DOHH2 (cell line): ENCODE data around the gene MYBPH.

Source experiments
- H3F3A ChIP-seq: fragments of 200-600 bp; sonication (generic), shearing (Covaris generic); 2 replicates; pipeline ENCODE4 v1.6.0; 2016; ENCODE audit warnings: antibody characterized with exemption, mild to moderate bottlenecking; ENCODE audit not compliant: control insufficient read depth, insufficient read depth
- H3K27ac ChIP-seq: fragments of 200-600 bp; sonication (generic); 2 replicates; pipeline ENCODE4 v1.5.1; 2014; ENCODE audit warnings: low read depth, mild to moderate bottlenecking, low read length, moderate library complexity
- H3K27me3 ChIP-seq: fragments of 200-600 bp; sonication (generic); 2 replicates; pipeline ENCODE4 v1.6.1; 2014; ENCODE audit warnings: mild to moderate bottlenecking, low read length, mixed read lengths; ENCODE audit not compliant: control insufficient read depth
- H3K36me3 ChIP-seq: fragments of 200-600 bp; sonication (generic); 2 replicates; pipeline ENCODE4 v1.6.1; 2014; ENCODE audit warnings: mild to moderate bottlenecking, low read length, moderate library complexity, mixed read lengths; ENCODE audit not compliant: control insufficient read depth
- H3K4me1 ChIP-seq: fragments of 200-600 bp; sonication (generic); 2 replicates; pipeline ENCODE4 v1.6.1; 2014; ENCODE audit warnings: mild to moderate bottlenecking, low read length, mixed read lengths; ENCODE audit not compliant: control insufficient read depth
- H3K4me2 ChIP-seq: fragments of 200-600 bp; sonication (generic); 2 replicates; pipeline ENCODE4 v1.6.0; 2014; ENCODE audit warnings: mild to moderate bottlenecking, low read length, moderate library complexity
- H3K4me3 ChIP-seq: fragments of 200-600 bp; sonication (generic); 2 replicates; pipeline ENCODE4 v1.5.1; 2014; ENCODE audit warnings: mild to moderate bottlenecking, low read length, mixed read lengths
- H3K79me2 ChIP-seq: fragments of 200-600 bp; sonication (generic); 2 replicates; pipeline ENCODE4 v1.6.1; 2014; ENCODE audit warnings: mild to moderate bottlenecking, low read length, mixed read lengths; ENCODE audit not compliant: control insufficient read depth
- H3K9me2 ChIP-seq: fragments of 200-600 bp; sonication (generic); replicated peaks from 2 replicates; pipeline ENCODE4 v1.6.1; 2014; ENCODE audit warnings: mild to moderate bottlenecking, low read length, mixed read lengths; ENCODE audit not compliant: control insufficient read depth
- H3K9me3 ChIP-seq: fragments of 200-600 bp; sonication (generic); 2 replicates; pipeline ENCODE4 v1.6.1; 2014; ENCODE audit warnings: antibody characterized with exemption, low read length, mixed read lengths; ENCODE audit not compliant: control insufficient read depth, insufficient read depth
- H4K20me1 ChIP-seq: fragments of 200-600 bp; sonication (generic); 2 replicates; pipeline ENCODE4 v1.6.0; 2014; ENCODE audit warnings: low read depth, mild to moderate bottlenecking, antibody characterized with exemption, low read length, moderate library complexity; ENCODE audit not compliant: control insufficient read depth, insufficient read depth
- EZH2phosphoT487 ChIP-seq: fragments of 200-600 bp; sonication (generic); IDR thresholded peaks from 2 replicates; pipeline ENCODE4 v1.6.1; 2017; ENCODE audit warnings: borderline replicate concordance, mild to moderate bottlenecking, antibody characterized with exemption, low read length, moderate library complexity, mixed read lengths
- TF ChIP-seq, protein P1 (sequence below): fragments of 200-600 bp; sonication (generic); IDR thresholded peaks from one replicate; pipeline ENCODE4 v1.5.1; 2014; ENCODE audit warnings: antibody characterized with exemption, mild to moderate bottlenecking, low read depth, low read length; ENCODE audit not compliant: poor library complexity, severe bottlenecking

Gene MYBPH

DNA sequence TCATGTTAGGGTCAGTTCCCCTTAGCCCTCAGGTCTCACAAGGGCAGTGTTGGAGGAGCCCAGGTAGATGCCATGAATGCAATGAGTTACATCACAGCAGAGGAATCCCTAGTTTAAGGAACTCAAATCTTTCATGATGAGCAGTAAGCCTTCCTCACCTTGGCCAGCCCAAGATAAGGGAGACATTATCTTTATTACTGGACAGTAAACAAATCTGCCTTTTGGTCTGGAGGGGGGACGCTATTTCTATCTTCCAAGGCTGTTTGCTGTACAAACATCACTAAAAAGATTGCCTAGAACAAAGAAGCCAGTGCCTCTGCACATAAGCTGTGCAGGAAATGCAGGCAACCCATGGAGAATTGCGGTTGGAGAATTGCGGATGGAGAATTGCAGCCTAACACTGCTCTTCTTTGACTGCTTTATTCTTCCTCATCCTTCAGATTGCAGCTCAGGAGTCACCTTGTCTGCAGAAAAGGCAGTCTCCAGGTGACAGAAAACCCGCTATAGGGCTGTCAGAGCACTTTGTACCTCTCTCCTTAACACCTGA is 13.1 kb upstream of the MYBPH start:
- no peaks in the 10 kb centered on the region for H3K9me3 ChIP-seq
- no peaks in the 10 kb centered on the region for H3K9me2 ChIP-seq
- no peaks in the 10 kb centered on the region for H3F3A ChIP-seq
- no peak overlapping the region for H3K4me2 ChIP-seq
- H4K20me1 ChIP-seq, result no peaks in the 10 kb centered on the region
- no peaks in the 10 kb centered on the region for H3K4me1 ChIP-seq
- H3K27ac ChIP-seq, result no peak overlapping the region
- no peaks in the 10 kb centered on the region for H3K36me3 ChIP-seq
- no peaks in the 10 kb centered on the region for H3K79me2 ChIP-seq
- TF ChIP-seq, protein P1, sequence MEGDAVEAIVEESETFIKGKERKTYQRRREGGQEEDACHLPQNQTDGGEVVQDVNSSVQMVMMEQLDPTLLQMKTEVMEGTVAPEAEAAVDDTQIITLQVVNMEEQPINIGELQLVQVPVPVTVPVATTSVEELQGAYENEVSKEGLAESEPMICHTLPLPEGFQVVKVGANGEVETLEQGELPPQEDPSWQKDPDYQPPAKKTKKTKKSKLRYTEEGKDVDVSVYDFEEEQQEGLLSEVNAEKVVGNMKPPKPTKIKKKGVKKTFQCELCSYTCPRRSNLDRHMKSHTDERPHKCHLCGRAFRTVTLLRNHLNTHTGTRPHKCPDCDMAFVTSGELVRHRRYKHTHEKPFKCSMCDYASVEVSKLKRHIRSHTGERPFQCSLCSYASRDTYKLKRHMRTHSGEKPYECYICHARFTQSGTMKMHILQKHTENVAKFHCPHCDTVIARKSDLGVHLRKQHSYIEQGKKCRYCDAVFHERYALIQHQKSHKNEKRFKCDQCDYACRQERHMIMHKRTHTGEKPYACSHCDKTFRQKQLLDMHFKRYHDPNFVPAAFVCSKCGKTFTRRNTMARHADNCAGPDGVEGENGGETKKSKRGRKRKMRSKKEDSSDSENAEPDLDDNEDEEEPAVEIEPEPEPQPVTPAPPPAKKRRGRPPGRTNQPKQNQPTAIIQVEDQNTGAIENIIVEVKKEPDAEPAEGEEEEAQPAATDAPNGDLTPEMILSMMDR, result no peak
- TF ChIP-seq EZH2phosphoT487, result no peak
- H3K27me3 ChIP-seq, result peaks cover 20% of the 10 kb centered on the region
- no peak overlapping the region for H3K4me3 ChIP-seq

DNA sequence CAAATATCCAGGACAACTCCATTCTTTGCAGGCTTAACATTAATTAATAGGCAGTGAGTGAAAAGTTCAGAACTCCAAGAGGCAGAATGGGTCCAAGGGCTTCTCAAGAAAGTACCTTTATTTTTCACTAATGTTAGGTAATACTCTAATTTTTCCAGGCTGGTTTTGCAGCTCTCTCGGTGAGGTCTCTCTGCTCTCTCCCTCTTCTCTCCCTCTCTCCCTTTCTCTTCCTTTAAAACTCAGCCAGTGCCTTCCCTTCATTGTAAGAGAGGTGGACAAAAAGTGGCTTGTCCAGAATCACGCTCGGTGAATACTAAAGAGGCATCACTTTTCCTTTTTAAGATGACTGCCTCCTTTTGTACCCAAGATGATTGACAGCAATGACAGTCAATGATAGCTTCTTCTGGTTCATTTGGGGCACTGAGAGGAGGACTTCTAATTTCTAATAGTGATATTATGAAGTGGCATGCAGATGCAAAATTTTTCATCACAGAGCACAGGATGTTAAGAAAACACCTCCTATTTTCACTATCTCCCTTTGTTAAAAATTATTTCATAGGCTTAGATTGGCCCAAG is 12.2 kb upstream of the MYBPH start:
- Histone ChIP-seq H3K4me3 (no peak overlapping the region), H3K9me2 (no peaks in the 10 kb centered on the region), H3K36me3 (no peaks in the 10 kb centered on the region), H3K27ac (no peak overlapping the region), H3K27me3 (peaks cover 20% of the 10 kb centered on the region), H3K4me1 (no peaks in the 10 kb centered on the region), H3K4me2 (no peak overlapping the region), H3K9me3 (no peaks in the 10 kb centered on the region), H3F3A (no peaks in the 10 kb centered on the region), H3K79me2 (no peaks in the 10 kb centered on the region), H4K20me1 (no peaks in the 10 kb centered on the region)
- TF ChIP-seq EZH2phosphoT487, result no peak
- TF ChIP-seq, protein P1, result no peak

DNA sequence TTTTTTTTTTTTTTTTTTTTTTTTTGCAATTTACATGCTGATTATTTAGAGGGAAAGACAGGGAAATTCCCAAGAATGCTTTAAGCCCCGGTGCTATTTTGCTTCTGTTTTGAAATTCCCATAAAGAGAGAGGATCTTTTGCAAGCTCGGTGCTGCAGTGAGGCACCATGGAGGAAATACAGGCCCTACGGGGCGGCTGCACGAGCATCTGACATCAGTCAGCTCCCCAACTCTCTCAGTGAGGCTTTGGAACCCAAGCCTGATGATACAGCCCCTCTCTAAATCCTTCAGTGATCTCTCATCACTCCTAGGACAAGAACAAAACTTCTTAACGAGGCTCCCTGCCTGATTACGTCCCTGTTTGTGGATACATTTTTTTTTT is 11.7 kb upstream of the MYBPH start:
- H3K9me2 ChIP-seq, result no peaks in the 10 kb centered on the region
- no peaks in the 10 kb centered on the region for H3K9me3 ChIP-seq
- no peaks in the 10 kb centered on the region for H3F3A ChIP-seq
- no peak for TF ChIP-seq EZH2phosphoT487
- TF ChIP-seq, protein P1, result no peak
- H3K79me2 ChIP-seq, result no peaks in the 10 kb centered on the region
- no peak overlapping the region for H3K4me3 ChIP-seq
- no peaks in the 10 kb centered on the region for H3K4me1 ChIP-seq
- no peaks in the 10 kb centered on the region for H3K36me3 ChIP-seq
- peaks cover 20% of the 10 kb centered on the region for H3K27me3 ChIP-seq
- H4K20me1 ChIP-seq, result no peaks in the 10 kb centered on the region
- H3K4me2 ChIP-seq, result no peak overlapping the region
- no peak overlapping the region for H3K27ac ChIP-seq
